HCT116 (cell line): ENCODE results near the gene METTL25B. TPM values are rescaled to one million over a fixed set of nuclear protein-coding genes. Genes with fewer than 3 reads are reported as not detected.

Source experiments
- ATAC-seq: fragments of 200-7000 bp; cut with Tn5 transposase; 2 replicates; pipeline ENCODE4 v1.9.1; 2020; ENCODE audit warnings: mild to moderate bottlenecking, moderate library complexity
- BruUV-seq: library from RNA; stranded (reverse); fragments of 400-500 nt; replicated peaks from 2 replicates; lab custom pipeline; 2021; lab: Mats Ljungman, UMichigan
- CTCF ChIA-PET: fragments of 300-600 bp; sonication (Branson Sonifier 250); formaldehyde crosslinking; loops from one replicate; lab custom pipeline; 2021; ENCODE audit warnings: antibody characterized with exemption; lab: Charles Lee
- POLR2A ChIA-PET: fragments of 300-600, 350-600 bp; sonication (Branson Sonifier 250); formaldehyde crosslinking; loops from one replicate; lab custom pipeline; 2021; ENCODE audit warnings: antibody characterized with exemption; lab: Charles Lee
- RAD21 ChIA-PET, 2 experiments: fragments of 300-600 bp; sonication (Branson Sonifier 250); formaldehyde crosslinking; loops; one replicate each; lab custom pipeline; 2023; ENCODE audit warnings: low total read pairs in 2 of 2; ENCODE audit not compliant: uncharacterized antibody in 2 of 2, unreplicated experiment in 2 of 2, low non-redundant PET in 1 of 2; lab: Charles Lee
- DNase-seq: peaks from one replicate; pipeline ENCODE4 v3.0.0-alpha.2; 2010; ENCODE audit warnings: low read depth, low spot score
- H2AFZ ChIP-seq: fragments of 200-600 bp; shearing (Covaris generic), sonication (generic); 2 replicates; pipeline ENCODE4 v1.6.1; 2017; ENCODE audit warnings: low read depth, mixed run types, mixed read lengths, antibody characterized with exemption, low read length; ENCODE audit not compliant: poor library complexity, severe bottlenecking
- H3K27ac ChIP-seq: 2 replicates; pipeline ENCODE4 v1.5.1; 2012; ENCODE audit warnings: low read depth, low read length
- H3K27me3 ChIP-seq: fragments of 200-600 bp; sonication (generic); 2 replicates; pipeline ENCODE4 v1.6.1; 2016; ENCODE audit warnings: mixed run types, low read length, mixed read lengths; ENCODE audit not compliant: insufficient read depth
- H3K36me3 ChIP-seq, 2 experiments: fragments of 200-500 bp in 1 of 2; fragments of 200-600 bp in 1 of 2; sonication (Bioruptor generic) in 1 of 2; sonication (generic) in 1 of 2; 2 replicates each; pipeline versions ENCODE4 v1.5.1 to v1.6.1; 2014 to 2016; ENCODE audit warnings: low read length in 2 of 2, inconsistent platforms in 1 of 2, mixed read lengths in 1 of 2, mixed run types in 1 of 2; ENCODE audit not compliant: insufficient read depth in 2 of 2, control insufficient read depth in 1 of 2
- H3K4me1 ChIP-seq, 2 experiments: fragments of 200-600 bp in 1 of 2; sonication (generic) in 1 of 2; 2 replicates each; pipeline versions ENCODE4 v1.5.1 to v1.6.1; 2012 to 2017; ENCODE audit warnings: low read length in 2 of 2, inconsistent platforms in 1 of 2, mild to moderate bottlenecking in 1 of 2, mixed read lengths in 1 of 2, mixed run types in 1 of 2, moderate library complexity in 1 of 2; ENCODE audit not compliant: insufficient read depth in 2 of 2, control insufficient read depth in 1 of 2
- H3K4me2 ChIP-seq: fragments of 200-600 bp; sonication (generic); 2 replicates; pipeline ENCODE4 v1.6.1; 2017; ENCODE audit warnings: mixed run types, low read length, mixed read lengths
- H3K4me3 ChIP-seq, 2 experiments: fragments of 200-600 bp in 1 of 2; sonication (generic) in 1 of 2; replicated peaks in 1 of 2; 2 replicates each; pipeline ENCODE4 v1.5.1; 2011 to 2016; ENCODE audit warnings: low read length in 2 of 2, control low read depth in 1 of 2, low read depth in 1 of 2, mild to moderate bottlenecking in 1 of 2, mixed read lengths in 1 of 2, mixed run types in 1 of 2
- H3K79me2 ChIP-seq: fragments of 200-600 bp; sonication (generic); 2 replicates; pipeline ENCODE4 v1.6.1; 2017; ENCODE audit warnings: mild to moderate bottlenecking, mixed run types, low read length, moderate library complexity, mixed read lengths; ENCODE audit not compliant: insufficient read depth
- H3K9ac ChIP-seq: fragments of 200-600 bp; sonication (generic); 2 replicates; pipeline ENCODE4 v1.6.1; 2016; ENCODE audit warnings: low read length, mixed read lengths
- H3K9me2 ChIP-seq: fragments of 200-600 bp; sonication (generic), shearing (Covaris generic); 2 replicates; pipeline ENCODE4 v1.6.1; 2017; ENCODE audit warnings: mixed run types, mild to moderate bottlenecking, moderate library complexity; ENCODE audit not compliant: insufficient read depth
- H3K9me3 ChIP-seq, 2 experiments: fragments of 200-500 bp in 1 of 2; fragments of 200-600 bp in 1 of 2; sonication (Bioruptor generic) in 1 of 2; sonication (generic) in 1 of 2; 2 replicates each; pipeline ENCODE4 v1.6.1; 2014 to 2017; ENCODE audit warnings: low read length in 2 of 2, mixed read lengths in 2 of 2, inconsistent platforms in 1 of 2, low read depth in 1 of 2, mild to moderate bottlenecking in 1 of 2, mixed run types in 1 of 2, moderate library complexity in 1 of 2; ENCODE audit not compliant: control insufficient read depth in 1 of 2, insufficient read depth in 1 of 2
- H4K20me1 ChIP-seq: fragments of 200-600 bp; sonication (generic), shearing (Covaris generic); 2 replicates; pipeline ENCODE4 v1.6.1; 2017; ENCODE audit warnings: mixed run types, mild to moderate bottlenecking, moderate library complexity; ENCODE audit not compliant: insufficient read depth
- CBX3 ChIP-seq: IDR thresholded peaks from 2 replicates; pipeline ENCODE4 v1.6.1; 2012; ENCODE audit warnings: low read depth
- CTCF ChIP-seq, 3 experiments: fragments of 200-600 bp in 1 of 3; sonication (generic) in 1 of 3; IDR thresholded peaks in 2 of 3; conservative IDR thresholded peaks in 1 of 3; 2 replicates each; pipeline ENCODE4 v1.5.1; 2012 to 2017; ENCODE audit warnings: low read depth in 2 of 3, low read length in 2 of 3, antibody characterized with exemption in 1 of 3, borderline replicate concordance in 1 of 3, control low read depth in 1 of 3, mild to moderate bottlenecking in 1 of 3, mixed read lengths in 1 of 3, mixed run types in 1 of 3, moderate library complexity in 1 of 3; ENCODE audit not compliant: insufficient read depth in 1 of 3
- EGR1 ChIP-seq: IDR thresholded peaks from 2 replicates; pipeline ENCODE4 v1.6.1; 2012; ENCODE audit warnings: low read depth
- ELF1 ChIP-seq: IDR thresholded peaks from 2 replicates; pipeline ENCODE4 v1.6.1; 2012; ENCODE audit warnings: low read depth, borderline replicate concordance
- FOSL1 ChIP-seq: IDR thresholded peaks from 2 replicates; pipeline ENCODE4 v1.6.1; 2012; ENCODE audit warnings: low read depth
- JUND ChIP-seq: IDR thresholded peaks from 2 replicates; pipeline ENCODE4 v1.6.1; 2012
- POLR2A ChIP-seq: IDR thresholded peaks from 2 replicates; pipeline ENCODE4 v1.7.0; 2011; ENCODE audit warnings: borderline replicate concordance; ENCODE audit not compliant: insufficient read depth, insufficient read length; ENCODE audit errors: extremely low read depth
- RAD21 ChIP-seq: IDR thresholded peaks from 2 replicates; pipeline ENCODE4 v1.6.1; 2012; ENCODE audit warnings: low read depth, mild to moderate bottlenecking
- SIN3A ChIP-seq: IDR thresholded peaks from 2 replicates; pipeline ENCODE4 v1.6.1; 2012; ENCODE audit warnings: low read depth
- SP1 ChIP-seq: IDR thresholded peaks from 2 replicates; pipeline ENCODE4 v1.6.1; 2012; ENCODE audit warnings: low read depth
- SRF ChIP-seq: IDR thresholded peaks from 2 replicates; pipeline ENCODE4 v1.6.1; 2012; ENCODE audit warnings: low read depth
- TCF7L2 ChIP-seq: IDR thresholded peaks from 2 replicates; pipeline ENCODE4 v1.7.0; 2011; ENCODE audit warnings: borderline replicate concordance, inconsistent platforms; ENCODE audit not compliant: insufficient read depth, insufficient read length; ENCODE audit errors: extremely low read depth
- YY1 ChIP-seq: IDR thresholded peaks from 2 replicates; pipeline ENCODE4 v1.6.1; 2011; ENCODE audit warnings: low read length, low read depth, moderate library complexity, mild to moderate bottlenecking; ENCODE audit not compliant: insufficient replicate concordance; ENCODE audit errors: extremely low read depth
- ZFX ChIP-seq: fragments of 450-650 bp; IDR thresholded peaks from 2 replicates; pipeline ENCODE4 v1.6.1; 2017
- ZNF274 ChIP-seq: fragments of 200-500 bp; sonication (Bioruptor generic); IDR thresholded peaks from 2 replicates; pipeline ENCODE4 v1.6.1; 2014; ENCODE audit warnings: mild to moderate bottlenecking, low read depth, low read length, inconsistent platforms
- intact Hi-C: fragments of 100-400 bp; cut with micrococcal nuclease; formaldehyde crosslinking; loops from 2 replicates; pipeline ENCODE4 v1.10.0; 2022
- total RNA-seq: library from RNA; stranded (reverse); gene quantifications from one replicate; pipeline ENCODE4 v1.2.1, GENCODE V29; 2021; ENCODE audit not compliant: unreplicated experiment
- TF ChIP-seq, protein P1 (sequence below): IDR thresholded peaks from 2 replicates; pipeline ENCODE4 v1.6.1; 2012

Gene METTL25B
- total RNA-seq, 1 experiment from 2014 or later: 36.5 TPM

- no peak for DNase-seq
- Histone ChIP-seq H3K9ac (peak overlapping the region; percentile 37), H3K4me3 (peak overlapping the region in 1 of 2 experiments; percentile 26; a peak in 1 of 4 replicates), H3K9me3 (no peaks in the 10 kb centered on the region)
- intact Hi-C loops: no loop called here
- CTCF ChIA-PET: interaction anchor here (7.4 to 14.7 kb wide), 2 partner anchors 17 to 19 kb away, joined by 59 to 310 read pairs; partner anchors contain the start of genes ISG20L2 and METTL25B
- TF ChIP-seq JUND: no peak
- peak; percentile 82 for TF ChIP-seq TCF7L2
- TF ChIP-seq, all 23 proteins: peak for 1
- ATAC-seq: peak; percentile 59
- Histone ChIP-seq H3K79me2 (no peaks in the 10 kb centered on the region; the same call in 1 of the 2 replicates), H3K4me1 (peaks cover 88 to 98% of the 10 kb centered on the region in 2 experiments), H4K20me1 (no peaks in the 10 kb centered on the region), H3K4me2 (peak overlapping the region; percentile 85), H2AFZ (no peak overlapping the region), H3K27me3 (no peaks in the 10 kb centered on the region), H3K9me2 (no peaks in the 10 kb centered on the region), H3K27ac (peak overlapping the region; percentile 66), H3K36me3 (no peaks in the 10 kb centered on the region)
- ChIA-PET RAD21 (interaction anchor here (0.9 to 1.7 kb wide), 3 partner anchors 16 to 21 kb away, joined by 3 to 7 read pairs (median 4); no protein-coding TSS in a partner anchor), POLR2A (interaction anchor here (1.6 kb wide), 2 partner anchors 16 to 49 kb away, joined by 3 to 5 read pairs; no protein-coding TSS in a partner anchor)
- no TSS peak for BruUV-seq
These were observed 18.3 kb upstream of the METTL25B start for GRCh38 chr1:156709757-156710489.

- ChIA-PET CTCF (interaction anchor here (1.5 to 14.7 kb wide), 4 partner anchors 11 to 84 kb away, joined by 5 to 310 read pairs (median 32); partner anchors contain the start of genes ISG20L2 and METTL25B), RAD21 (interaction anchor here (1.3 to 3.8 kb wide), 2 partner anchors 15 to 22 kb away, joined by 4 to 11 read pairs (median 7); no protein-coding TSS in a partner anchor), POLR2A (interaction anchor here (0.9 to 3.6 kb wide), 6 partner anchors 11 to 50 kb away, joined by 3 to 22 read pairs (median 4); partner anchors contain the start of genes ISG20L2, METTL25B and MRPL24)
- peaks cover 88 to 90% of the 10 kb centered on the region in 2 experiments for H3K4me1 ChIP-seq
- DNase-seq (no peak), ATAC-seq (no peak)
- H3K36me3 ChIP-seq: no peaks in the 10 kb centered on the region
- H3K27me3 ChIP-seq: no peaks in the 10 kb centered on the region
- no TSS peak for BruUV-seq
- intact Hi-C loops: no loop called here
- H3K9ac ChIP-seq: peak overlapping the region; percentile 37
- 0 out of 2 replicates have a peak overlapping the region, but pooled peaks have one; percentile 66 for H3K27ac ChIP-seq
- no peak overlapping the region for H3K4me3 ChIP-seq
- no peaks in the 10 kb centered on the region for H3K9me2 ChIP-seq
- H2AFZ ChIP-seq: no peak overlapping the region
- H3K9me3 ChIP-seq: no peaks in the 10 kb centered on the region
- H4K20me1 ChIP-seq: no peaks in the 10 kb centered on the region
- H3K4me2 ChIP-seq: peak overlapping the region; percentile 85
- H3K79me2 ChIP-seq: no peaks in the 10 kb centered on the region
- TF ChIP-seq CBX3 (no peak), SIN3A (no peak), ELF1 (no peak), FOSL1 (no peak), ZFX (no peak), SRF (no peak), SP1 (no peak), EGR1 (no peak), JUND (no peak), CTCF (IDR thresholded peaks at IDR 0.05 in 2 of 3, conservative IDR thresholded peaks at IDR 0.05 in 1 of 3; ENCODE audit: borderline replicate concordance in 1 of 3, insufficient read depth in 1 of 3, low read depth in 2 of 3, low read length in 2 of 3) (no peak), YY1 (no peak), RAD21 (no peak), ZNF274 (no peak), TCF7L2 (no peak), POLR2A (no peak)
- TF ChIP-seq, protein P1, sequence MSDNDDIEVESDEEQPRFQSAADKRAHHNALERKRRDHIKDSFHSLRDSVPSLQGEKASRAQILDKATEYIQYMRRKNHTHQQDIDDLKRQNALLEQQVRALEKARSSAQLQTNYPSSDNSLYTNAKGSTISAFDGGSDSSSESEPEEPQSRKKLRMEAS: no peak
These were observed 17.1 kb upstream of the METTL25B start for GRCh38 chr1:156711011-156711817.
